Stimulated activated CD8-positive, alpha-beta memory T cell treated with anti-CD3 and anti-CD28 coated beads, Interleukin-7, amount 100 ng/mL, for 1 hour (primary cell): ENCODE data around the gene LORICRIN.

Experiments
- DNase-seq, 2 donors: peaks; one replicate each; pipeline ENCODE4 v3.0.0-alpha.2; 2020; ENCODE audit warnings: low read depth in 2 of 2

Gene LORICRIN

GRCh38 chr1:153250166-153250565 is 9.3 kb upstream of the LORICRIN start:
- DNase-seq, result no peak

- DNase-seq, result no peak
Measured at GRCh38 chr1:153251087-153251486, 8.4 kb upstream of the LORICRIN start.

GRCh38 chr1:153251562-153251961 is 7.9 kb upstream of the LORICRIN start:
- DNase-seq, result no peak

- DNase-seq, result no peak
Measured at GRCh38 chr1:153251988-153252387, 7.5 kb upstream of the LORICRIN start.

DNA sequence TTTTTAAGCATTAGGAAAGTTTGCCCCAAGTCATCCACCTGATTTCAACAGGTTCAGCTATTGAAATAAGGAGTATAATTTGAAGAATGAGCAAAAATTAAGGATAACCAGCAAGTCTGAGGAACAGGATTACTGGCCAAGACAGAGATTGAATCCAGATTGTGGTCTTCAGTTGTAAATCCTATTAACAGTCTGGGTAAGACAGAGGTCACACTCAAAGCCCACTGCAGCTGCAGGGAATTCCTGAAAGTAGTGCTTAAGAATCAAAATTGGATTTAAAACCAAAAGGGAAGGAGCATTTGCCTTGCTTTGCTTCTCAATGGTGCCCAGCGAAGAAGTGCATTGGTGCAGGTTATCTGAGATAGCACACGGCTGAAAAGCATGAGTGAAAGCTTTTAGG is 6.4 kb upstream of the LORICRIN start:
- no peak for DNase-seq

- no peak for DNase-seq
Measured at GRCh38 chr1:153253693-153254092, 5.8 kb upstream of the LORICRIN start.

- no peak for DNase-seq
Measured at GRCh38 chr1:153260585-153261280, 1.2 kb downstream of the LORICRIN start.

GRCh38 chr1:153261281-153262069 is 2.0 kb downstream of the LORICRIN start:
- no peak for DNase-seq

DNA sequence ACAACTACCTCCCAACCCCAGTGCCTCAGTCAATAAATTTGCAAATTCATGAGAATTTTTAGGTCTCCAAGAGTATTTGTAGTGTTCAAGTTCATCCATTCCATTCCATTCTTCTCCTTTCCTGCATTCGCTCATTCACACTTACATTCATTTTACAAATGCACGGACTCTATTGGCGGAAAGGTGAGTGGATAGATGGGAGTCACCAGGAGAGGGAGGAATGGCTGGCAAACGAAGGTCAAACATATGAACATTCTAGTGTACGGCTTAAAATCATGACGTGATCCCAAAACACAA is 2.5 kb downstream of the LORICRIN start:
- no peak for DNase-seq

GRCh38 chr1:153262462-153263157 is 3.1 kb downstream of the LORICRIN start:
- no peak for DNase-seq

- DNase-seq, result no peak
Measured at GRCh38 chr1:153265457-153265856, 6.0 kb downstream of the LORICRIN start.

DNA sequence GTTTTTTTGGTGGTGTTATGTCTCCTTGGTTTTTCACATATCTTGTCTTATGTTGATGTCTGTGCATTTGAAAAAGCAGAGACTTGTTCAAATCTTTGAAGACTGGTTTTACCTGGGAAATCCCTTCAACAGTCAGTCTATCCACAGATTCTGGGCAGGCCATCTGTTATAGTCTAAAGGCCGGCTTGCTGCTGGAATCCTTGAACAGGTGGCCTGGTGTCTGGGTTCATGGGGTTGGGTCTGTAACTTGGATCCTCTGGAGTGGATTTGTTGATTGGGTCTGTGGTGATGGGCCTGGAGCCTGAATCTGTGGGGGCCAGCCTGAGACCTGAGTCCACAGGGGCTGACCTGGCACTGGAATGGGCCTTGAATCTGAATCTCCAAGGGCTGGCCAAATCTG is 12.2 kb downstream of the LORICRIN start:
- DNase-seq, result no peak

GRCh38 chr1:153272186-153272585 is 12.7 kb downstream of the LORICRIN start:
- no peak for DNase-seq

GRCh38 chr1:153277852-153278251 is 18.4 kb downstream of the LORICRIN start:
- no peak for DNase-seq

DNA sequence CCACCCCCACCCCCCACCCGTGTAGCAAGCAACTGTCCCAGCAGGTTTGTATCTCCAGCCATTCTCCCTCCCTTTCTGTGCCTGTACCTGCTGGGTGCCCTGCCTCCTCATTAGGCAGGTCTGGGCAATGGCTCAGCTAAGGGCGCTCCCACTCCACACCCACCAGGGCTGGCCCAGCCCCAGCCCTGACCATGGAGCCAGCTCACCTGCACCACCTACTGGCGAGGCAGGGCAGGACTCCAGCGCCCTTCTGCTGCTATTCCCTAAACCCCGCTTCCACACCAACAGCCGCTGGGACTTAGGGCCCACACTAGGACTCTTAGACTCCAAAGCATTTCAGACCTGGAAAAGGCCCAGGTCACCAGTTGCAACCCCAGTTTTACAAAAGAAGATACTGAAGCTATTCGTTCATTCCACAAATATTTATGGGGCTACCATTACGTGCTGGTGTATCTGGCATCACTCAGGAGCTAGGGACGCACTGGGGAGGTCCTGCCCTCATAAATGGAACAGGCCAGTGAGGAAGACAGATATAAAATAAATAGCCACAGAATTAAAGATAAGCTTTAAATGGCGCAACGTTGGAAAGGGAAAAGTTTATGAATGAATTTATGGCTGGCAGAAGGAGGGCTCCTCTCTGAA is 29.3 kb downstream of the LORICRIN start:
- no peak for DNase-seq

- DNase-seq, result no peak
Measured at GRCh38 chr1:153291514-153291913, 32.0 kb downstream of the LORICRIN start.

DNA sequence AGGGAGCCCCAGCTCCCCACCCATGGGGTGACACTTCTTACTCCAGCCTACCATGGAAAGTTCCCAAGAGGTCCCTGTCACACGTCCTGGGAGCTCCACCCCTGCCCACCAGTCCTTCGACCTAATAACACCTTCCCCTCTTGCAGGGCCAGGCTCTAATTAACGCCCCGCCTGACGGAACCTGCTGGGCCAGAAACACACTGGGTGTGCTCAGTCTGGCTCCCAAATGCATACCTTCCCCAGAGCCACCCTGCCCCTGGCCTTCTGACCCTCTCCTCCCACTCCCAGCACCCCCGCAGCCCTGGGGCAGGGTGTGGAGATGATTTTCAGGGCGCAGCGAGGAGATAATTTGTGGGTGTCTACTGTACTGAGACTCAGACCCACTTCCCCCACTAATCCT is 32.7 kb downstream of the LORICRIN start:
- DNase-seq, result no peak

DNA sequence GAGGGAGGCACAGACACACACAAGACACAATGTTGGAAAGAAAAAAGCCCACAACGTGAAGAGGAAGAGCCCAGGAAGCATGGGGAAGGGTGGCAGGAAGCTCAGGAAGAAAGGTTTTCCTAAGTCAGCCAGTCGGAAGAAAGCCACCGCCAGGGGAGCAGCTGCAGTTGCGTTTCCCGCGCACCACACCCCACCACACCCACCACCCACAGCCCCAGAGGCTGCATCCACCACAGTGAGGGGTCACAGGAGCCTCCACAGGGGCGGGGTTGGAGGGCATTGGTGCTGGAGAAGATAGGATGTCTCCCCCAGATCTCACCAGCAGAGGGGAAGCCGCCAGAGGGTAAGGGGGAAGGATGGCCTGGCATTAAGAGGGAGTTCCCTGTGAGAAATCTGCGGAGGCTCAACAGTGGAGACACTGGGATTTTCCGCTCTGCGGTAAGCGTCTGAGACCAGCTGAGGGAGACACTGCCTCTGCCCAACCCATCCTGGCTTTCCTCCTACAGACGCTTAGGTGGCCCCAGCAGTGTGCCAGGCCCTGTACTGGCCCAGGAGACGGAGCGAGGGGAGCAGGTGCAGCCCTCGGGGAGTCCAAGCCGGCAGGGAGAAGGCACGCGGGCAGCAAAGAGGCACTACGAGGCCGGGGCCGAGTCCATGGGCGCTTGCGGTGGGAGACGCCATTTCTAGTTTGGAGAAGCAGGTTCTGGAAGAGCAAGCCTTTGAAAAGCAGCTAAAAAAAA is 33.4 kb downstream of the LORICRIN start:
- DNase-seq, result no peak

- no peak for DNase-seq
Measured at GRCh38 chr1:153293480-153293775, 33.9 kb downstream of the LORICRIN start.

GRCh38 chr1:153293851-153294250 is 34.4 kb downstream of the LORICRIN start:
- DNase-seq, result no peak

DNA sequence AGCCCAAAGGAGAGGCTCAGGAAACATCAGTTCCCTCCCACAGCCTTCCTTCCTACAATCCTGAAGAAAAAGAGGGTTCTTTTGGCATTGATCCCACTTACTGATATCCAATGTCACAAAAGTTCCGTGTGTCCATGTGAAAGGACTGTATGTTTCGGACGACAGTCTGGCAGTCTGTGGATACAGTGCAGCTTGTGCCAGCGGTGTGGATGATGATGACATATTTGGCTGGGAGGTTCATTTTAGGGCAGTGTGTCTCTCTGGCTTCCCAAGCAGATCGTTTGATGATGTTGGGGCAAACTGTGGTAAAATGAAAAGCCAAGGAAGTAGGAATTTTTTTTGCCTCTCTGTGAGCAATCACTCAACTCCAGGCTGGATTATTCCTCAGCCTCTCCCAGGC is 42.8 kb downstream of the LORICRIN start:
- no peak for DNase-seq

- DNase-seq, result no peak
Measured at GRCh38 chr1:153305682-153306081, 46.2 kb downstream of the LORICRIN start.
